ENCODE data around the gene GSTO1.

GSTO1 gene

DNA sequence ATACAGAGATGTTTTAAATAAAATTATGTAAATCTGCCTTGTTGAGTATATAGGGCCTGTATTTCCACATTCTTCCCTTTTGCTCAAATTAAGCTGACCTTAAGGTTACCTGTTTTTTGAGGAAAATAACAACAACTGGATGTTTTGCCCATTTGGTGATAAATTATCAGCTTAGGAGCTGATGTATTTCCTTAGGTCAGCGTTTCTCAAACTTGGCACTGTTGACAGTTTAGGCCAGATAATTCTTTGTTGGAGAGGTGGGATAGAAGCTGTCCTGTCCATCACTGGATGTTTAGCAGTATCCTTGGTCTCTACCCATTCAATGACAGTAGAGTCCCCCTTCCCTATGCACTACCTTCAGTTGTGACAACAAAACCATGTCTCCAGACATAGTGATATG, 21.5 kb downstream of the GSTO1 start:
- DNase-seq (ENCODE audit: low read depth): no peak

DNA sequence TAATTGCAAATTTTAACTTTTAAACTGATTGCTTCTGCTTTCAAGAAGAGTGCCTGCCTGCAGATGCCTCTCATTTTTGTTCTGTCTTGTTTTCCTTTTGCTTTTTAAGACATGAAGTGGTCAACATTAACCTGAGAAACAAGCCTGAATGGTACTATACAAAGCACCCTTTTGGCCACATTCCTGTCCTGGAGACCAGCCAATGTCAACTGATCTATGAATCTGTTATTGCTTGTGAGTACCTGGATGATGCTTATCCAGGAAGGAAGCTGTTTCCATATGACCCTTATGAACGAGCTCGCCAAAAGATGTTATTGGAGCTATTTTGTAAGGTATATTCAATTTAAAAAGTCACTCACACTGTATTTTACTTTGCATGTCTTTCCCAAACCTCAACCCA, 23.1 kb downstream of the GSTO1 start:
- no peak for DNase-seq (ENCODE audit: low read depth)

DNA sequence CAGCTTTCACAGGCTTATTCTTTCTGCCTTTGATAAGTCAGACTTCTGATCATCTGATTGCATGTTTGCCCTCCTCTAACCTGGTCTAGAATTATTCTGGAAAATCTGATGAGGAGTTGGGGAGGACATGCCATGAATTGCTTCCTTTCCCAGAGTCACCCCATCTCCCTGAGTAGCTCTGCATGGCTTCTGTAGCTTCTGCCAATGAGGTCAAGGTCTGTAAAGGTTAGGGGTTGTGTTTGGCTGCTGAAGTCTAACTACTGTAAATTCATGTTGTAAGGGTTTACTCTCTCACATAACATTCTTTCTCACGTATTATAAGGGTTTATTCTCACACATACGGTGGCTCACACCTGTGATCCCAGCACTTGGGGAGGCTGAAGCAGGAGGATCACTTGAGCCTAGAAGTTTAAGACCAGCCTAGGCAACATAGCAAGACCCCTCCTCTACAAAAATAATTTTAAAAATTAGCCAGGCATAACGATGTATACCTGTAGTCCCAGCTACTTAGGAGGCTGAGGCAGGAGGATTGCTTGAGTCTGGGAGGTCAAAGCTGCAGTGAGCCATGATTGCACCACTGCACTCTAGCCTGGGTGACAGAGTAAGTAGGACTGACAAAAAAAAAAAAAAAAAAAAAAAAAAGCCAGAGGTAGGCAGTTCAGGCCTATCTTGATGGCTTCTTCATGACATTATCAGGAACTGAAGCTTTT, 25.0 kb downstream of the GSTO1 start:
- DNase-seq (ENCODE audit: low read depth): no peak

DNA sequence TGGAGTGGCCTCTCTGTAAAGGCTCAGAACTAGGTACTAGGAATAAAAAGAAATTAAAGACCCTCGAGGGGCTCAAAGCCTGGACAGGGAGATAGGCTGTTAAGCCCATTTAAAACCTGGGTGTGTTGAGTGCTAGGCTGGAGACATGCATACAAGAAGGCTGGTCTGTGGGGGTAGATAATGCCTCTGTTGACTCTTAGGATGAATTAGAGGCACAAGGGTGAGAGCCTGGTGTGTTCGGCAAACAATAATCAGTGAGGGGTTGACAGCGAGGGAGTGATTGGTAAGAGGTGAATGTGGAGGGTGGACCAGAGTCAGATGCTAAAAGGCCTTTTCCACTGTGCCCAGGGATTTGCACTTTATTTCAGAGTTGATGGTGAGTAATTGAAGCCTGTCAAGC, 27.0 kb downstream of the GSTO1 start:
- DNase-seq (ENCODE audit: low read depth): no peak

DNA sequence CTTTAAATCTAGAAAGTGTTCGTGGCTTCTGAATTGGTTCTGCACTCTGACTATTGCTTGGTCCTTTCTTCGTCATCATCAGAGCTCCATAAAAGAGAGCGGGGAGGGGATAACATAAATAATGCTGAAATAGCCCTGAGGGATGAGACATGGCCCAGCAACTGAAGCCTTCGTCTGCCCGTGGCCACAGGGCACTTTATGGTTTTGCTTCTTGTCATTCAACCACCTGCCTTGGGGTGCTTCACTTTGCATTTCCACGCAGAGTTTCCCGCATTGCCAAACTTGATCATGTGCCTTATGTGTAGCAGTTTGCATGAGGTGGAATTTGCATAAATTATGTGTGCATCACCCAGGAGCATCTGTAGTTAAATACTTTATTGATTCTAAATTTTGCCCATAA, 30.2 kb downstream of the GSTO1 start:
- DNase-seq (ENCODE audit: low read depth): no peak

DNA sequence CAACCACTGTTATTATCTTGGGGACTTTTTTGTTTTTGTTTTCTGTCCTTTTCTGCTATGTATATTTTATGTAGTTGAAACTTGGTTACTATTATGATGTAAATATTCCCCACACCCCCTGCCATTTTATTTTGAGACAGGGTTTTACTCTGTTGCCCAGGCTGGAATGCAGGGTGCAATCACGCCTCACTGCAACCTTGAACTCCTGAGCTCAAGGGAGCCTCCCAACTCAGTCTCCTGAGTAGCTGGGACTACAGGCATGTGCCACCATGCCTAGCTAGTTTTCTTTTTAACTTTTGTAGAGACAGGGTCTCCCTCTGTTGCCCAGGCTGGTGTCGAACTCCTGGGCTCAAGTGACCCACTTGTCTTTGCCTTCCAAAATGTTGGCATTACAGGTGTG, 32.2 kb downstream of the GSTO1 start:
- DNase-seq (ENCODE audit: low read depth): no peak

DNA sequence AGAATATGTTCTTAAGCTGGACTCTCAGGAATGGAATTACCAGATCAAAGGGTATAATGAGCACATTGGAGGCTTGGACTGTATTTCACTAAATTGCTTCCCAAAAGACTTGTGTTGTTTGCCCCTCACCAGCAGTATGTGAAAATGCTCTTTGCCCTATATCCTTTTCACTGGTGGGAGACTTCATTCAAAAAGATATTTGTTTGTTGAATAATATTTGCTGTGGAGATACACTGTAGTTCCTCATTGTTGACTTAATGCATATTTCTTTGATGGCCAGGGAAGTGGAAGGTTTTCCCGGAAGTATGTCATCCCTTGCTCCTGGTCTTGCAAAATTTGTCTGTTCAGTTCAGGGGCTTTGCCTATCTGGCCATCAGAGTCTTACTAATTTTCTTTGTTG, 33.7 kb downstream of the GSTO1 start:
- DNase-seq (ENCODE audit: low read depth): no peak

DNA sequence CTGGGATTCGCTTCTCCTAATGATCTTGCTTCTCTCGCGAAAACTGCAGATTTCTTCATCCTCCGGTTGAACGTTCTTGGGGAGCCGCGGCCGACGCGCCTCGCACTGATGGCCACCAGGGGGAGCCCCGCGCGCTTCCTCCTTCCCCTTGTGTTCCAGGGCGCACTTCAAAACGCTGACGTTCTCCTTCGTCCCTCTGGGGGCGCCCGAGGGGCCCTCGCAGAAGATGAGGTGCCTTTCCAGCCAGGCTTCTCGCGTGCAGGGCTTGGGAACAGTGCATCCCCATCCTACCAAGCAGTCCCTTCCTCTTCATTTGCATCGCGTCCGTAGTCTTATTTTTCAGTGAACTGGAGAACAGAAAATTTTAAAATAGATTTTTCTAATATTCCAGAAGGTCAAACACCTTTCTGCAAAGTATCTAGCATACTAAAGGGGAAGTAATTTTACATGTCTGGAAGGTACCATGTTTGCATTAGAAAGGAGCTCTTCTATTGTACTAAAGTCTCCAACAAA, 36.8 kb downstream of the GSTO1 start:
- peak; percentile 90 for DNase-seq (ENCODE audit: low read depth)

DNA sequence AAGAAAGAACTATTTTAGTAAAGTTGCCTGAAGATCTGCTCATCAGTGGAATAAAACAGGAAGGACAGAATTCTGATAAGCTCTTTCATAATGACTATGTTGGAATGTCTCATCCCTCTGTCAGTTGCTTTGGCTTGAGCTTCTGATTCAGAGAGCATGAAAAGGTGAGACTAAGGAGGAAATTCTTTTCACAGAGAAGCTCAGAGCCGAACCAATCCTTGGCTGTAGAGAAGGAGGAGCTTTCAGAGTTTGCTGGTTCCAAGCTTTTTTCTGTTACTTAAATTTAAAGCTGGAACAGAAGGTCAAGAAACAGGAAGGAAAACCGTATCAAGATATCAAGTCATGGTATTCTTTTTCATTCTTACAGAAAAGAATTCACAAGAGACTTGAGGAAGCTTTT, 38.3 kb downstream of the GSTO1 start:
- no peak for DNase-seq (ENCODE audit: low read depth)

DNA sequence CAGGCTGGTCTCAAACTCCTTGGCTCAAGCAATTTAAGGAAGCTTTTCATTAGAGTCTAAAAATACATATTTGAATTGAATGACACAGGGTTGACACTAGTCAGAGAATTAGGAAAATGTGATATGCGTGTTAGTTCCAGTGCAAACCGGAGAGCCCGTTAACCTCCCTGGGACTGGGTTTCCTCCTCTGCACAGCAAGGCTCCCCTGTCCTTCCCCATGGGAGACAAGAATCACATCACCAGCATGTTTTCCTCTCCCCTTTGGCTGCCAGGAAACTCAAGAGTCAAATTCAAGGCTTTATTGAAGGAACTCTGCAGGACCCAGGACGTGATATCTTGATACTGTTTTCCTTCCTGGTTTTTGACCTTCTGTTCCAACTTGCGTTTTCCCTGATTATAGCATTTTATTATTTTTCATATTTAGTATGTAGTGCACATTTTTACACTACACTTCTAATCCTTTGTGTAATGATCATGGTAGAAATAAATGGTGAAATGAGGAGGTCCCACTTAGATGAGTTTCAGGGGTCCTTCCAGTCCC, 39.2 kb downstream of the GSTO1 start:
- DNase-seq (ENCODE audit: low read depth): no peak

DNA sequence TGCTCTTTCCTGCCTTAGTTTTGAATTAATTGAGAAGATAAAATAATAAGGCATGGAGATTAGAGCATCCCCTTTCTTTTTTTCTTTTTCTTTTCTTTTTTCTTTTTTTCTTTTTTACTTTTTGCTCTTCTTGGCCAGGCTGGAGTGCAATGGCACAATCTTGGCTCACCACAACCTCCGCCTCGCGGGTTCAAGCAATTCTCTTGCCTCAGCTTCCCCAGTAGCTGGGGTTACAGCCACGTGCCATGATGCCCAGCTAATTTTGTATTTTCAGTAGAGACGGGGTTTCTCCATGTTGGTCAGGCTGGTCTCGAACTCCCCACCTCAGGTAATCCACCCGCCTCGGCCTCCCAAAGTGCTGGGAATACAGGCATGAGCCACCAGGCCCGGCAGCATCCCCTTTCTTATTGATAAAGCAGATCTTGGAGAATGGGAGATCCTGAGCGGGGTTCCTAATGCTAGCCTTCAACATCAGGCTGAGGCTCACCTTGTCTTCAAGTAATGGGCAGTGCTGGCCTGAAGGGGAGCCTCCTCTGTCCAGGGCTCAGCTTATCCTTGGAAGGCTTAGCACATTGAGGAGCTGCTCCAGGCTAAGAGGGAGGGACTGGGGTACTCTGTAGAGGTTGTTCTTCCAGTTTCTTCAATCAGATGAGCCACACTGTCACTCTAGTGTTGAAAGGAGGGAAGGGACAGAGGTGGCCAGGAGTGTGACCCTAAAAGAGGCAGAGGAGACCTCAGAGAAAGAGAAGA, 42.2 kb downstream of the GSTO1 start:
- DNase-seq (ENCODE audit: low read depth): no peak

DNA sequence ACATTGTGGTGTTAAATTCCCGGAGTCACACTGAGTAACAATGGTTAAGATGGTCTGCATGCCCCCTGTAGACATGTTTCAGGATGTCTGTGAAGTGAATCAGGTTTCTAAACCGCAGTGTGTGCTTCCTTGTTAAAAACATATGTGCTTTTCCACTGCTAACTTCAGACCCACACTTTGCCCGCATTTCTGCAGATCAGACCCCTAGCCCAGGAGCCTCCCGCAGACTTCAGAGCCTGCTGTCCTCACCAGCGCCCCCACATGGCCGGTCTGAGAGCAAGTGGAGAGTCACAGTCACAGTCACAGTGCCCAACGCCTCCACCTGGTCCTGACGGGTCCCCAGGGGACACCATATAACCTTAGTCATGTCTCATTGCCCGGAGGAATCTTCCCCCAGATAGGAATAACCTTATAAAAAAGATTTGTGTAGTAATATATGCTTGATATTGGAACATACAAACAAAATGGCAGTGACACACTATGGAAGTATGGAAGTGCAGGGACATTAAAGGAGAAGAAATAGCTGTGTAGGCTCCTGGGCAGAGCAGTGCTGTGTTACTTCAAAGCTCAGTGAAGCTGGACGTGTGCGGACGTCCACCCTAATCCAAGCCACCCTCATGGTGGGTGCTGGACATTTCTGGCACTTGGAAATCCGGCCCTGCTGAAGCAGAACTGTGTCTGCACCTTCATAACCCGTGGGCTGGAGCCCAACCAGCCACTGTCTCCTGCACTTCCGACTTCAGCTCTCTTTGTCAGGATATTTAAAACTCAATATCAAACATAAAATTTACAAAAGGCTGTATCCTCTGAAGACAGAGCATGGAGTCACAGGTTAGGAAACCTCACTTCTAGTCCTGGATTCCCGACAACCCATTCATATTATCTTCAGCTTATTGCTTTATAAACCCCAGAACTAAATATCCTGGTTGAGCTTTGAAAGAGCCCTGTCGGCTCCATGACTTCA, 43.3 kb downstream of the GSTO1 start:
- DNase-seq (ENCODE audit: low read depth): peak; percentile 26

DNA sequence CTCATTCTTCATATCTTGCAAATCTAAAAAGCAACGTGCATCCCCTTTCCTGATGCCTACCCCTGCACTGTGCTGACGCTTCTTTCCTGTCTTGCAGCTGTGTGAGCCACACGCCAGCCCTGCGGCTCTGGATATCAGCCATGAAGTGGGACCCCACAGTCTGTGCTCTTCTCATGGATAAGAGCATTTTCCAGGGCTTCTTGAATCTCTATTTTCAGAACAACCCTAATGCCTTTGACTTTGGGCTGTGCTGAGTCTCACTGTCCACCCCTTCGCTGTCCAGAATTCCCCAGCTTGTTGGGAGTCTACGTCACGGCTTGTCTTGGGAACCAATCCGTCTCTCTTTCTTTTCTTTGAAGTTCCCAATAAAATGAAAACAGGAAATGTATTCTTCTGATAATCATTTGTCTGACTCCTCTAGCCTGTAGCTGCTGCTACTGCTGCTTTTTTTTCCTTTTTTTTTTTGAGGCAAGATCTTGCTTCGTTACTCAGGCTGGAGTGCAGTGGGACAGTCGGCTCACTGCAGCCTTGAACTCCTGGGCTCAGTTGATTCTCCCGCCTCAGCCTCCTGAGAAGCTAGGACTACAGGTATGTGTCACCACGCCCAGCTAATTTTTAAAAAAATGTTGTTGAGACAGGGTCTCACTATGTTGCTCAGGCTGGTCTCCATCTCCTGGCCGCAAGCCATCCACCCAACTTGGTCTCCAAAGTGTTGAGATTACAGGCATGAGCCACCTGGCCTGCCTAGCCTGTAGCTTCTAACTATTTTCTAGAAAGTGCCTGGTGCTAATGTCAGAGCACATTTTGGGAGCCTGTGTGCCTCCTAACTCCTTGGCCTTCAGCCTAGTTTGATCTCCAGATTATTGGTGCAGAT, 44.6 kb downstream of the GSTO1 start:
- DNase-seq (ENCODE audit: low read depth): no peak

DNA sequence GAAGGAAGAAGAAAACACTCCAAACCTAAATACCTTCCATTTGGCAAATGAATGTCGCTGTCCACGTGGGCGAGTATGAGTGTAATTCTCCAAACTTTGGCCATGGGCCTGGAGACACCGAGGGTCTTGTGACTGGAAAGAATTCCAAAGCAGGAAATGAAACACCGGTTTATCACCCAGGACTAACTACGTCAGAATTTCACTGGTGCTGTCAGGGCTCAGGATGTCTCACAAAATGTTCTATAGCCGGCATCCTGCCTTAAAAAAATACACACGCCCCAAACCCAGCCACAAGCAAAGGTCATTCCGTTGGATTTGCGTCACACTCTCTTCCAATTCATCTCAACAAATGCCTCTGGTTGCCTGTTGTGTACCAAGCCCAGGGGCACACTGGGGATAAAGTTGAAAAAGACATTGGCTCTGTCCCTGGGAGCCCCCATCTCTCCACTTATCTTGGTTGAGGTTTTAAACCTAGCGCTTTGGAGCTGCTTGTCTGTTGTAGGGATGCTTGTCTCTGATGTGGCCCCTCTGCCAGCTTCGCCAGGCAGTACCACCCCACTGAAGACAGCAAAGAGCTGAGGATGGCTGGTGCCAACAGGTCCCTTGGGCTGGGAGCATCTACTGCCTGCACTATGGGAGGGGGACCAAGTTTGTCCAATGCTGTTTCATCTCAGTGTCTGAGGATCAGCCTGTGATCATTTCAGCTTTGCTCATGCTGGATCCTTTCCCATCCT, 45.5 kb downstream of the GSTO1 start:
- DNase-seq (ENCODE audit: low read depth): no peak

DNA sequence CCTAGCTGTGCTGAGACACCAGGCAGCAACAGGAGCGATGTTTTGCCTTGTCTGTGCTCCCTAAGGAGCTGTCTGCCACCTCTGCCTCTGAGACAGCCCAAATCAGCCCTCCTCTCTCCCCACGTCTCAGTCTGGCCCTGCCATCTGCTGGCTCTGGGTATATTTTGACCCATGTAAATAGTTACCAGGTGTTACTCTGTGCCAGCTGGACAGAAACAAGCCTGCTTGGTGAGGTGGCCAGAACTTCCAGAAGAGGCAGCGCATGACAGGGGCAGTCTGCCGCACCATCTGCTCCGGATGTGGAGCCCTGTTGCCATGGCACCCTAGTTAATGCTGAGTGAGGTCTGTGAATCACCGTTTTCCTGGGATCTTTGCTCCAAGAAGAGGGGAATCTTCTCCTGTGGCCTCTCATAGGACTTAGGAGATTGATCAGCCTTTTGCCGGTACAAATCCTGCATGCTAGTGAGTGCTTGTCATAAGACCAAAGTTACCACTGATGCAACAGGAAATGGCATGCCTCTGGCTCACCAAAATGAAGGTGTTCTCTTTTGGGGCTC, 46.1 kb downstream of the GSTO1 start:
- no peak for DNase-seq (ENCODE audit: low read depth)

DNA sequence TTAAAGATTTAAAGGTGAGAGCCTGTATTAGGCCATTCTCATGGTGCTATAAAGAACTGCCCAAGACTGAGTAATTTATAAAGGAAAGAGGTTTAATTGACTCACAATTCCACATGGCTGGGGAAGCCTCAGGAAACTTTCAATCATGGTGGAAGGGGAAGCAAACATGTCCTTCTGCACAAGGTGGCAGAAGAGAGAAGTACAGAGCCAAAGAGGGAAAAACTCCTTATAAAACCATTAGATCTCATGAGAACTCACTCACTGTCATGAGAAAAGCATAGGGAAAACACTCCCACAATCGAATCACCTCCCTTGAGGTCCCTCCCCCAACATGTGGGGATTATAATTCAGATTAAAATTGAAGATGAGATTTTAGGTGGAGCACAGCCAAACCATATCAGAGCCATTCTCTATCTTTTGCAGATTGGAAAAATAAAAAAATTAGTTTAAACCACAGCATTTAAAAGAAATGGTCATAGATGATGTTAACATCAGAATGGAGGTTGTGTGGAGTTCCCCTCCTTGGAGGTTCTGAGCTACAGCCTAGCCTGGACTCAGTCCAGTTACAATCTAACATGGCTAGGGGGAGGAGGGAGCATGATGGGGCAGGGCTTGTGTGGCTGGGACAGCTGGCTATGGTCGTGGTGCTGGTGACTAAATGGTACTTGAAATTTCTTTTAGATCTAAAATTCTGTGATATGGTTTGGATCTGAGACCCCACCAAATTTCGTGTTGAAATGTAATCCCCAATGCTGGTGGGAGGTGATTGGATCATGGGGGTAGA, 47.4 kb downstream of the GSTO1 start:
- no peak for DNase-seq (ENCODE audit: low read depth)

DNA sequence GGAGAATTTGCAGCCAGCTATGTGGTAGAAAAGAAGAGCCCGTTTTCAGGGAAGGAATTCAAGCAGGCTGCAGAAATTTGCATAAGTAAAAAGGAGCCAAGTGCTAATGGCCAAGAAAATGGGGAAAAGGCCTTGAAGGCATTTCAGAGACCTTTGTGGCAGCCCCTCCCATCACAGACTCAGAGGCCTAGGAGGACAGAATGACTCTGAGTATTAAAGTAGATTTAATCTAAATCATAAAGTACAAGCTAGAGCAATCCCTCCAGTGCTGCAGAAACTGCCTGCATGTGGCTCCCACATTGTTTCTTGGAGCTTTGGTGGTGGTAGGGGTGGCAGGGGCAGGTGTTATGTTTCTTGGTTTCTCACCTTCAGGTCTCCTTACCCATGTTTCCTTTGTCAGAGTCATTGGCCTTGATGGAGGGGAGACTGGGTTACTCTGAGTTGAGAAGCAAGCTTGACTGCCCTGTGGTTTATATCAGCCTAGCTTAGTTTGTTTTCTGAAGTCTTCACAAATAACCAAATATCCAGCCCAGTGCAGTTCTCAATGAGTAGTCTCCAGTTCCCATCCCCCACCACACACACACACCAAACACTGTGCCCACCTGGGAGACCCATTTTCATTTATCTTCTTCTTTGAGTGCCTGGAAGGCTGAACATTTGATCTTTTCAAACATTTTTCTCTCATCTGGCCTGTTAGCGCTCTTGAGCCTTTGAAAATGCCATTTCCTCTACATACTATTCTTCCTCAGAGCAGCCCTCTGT, 49.1 kb downstream of the GSTO1 start:
- DNase-seq (ENCODE audit: low read depth): no peak

DNA sequence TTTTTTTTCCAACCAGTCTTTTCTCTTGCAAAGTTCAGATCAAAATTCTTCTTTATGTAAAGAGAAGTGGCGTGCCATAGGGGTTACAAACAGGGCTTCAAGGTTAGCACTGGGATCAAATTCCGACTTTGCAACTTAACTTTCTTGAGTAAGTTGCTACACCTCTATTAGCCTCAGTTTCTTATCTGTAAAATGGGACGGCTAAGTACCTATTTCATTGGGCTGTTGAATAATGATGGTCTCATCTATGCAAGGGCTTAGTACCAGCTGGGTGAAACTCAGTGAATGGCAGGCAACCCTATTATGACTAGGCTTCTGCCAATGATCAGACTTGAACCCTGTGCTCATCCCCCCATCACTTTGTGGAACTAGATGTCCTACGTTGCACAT, 49.7 kb downstream of the GSTO1 start:
- DNase-seq (ENCODE audit: low read depth): no peak

DNA sequence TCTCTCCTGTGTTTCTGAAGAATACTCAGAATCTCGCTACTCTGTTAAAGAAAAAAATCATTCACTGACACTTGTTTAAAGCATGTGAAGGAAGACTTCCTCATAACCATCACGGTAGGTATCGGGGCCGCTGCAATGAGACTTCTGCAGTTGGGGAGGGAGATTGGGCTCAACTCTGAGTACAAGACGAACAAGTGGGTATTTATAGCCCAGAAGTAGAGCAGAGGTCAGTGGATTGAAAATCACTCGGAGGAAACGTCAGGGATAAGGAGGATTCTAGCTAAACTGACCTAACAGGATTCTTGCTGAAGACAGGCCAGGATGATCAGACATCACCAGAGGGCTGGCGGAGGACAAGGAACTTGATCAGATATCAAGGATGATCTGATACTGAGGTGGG, 50.2 kb downstream of the GSTO1 start:
- no peak for DNase-seq (ENCODE audit: low read depth)

Measured in activated T-cell treated with anti-CD3 and anti-CD28 coated beads for 1 hour (primary cell).